ENCODE results near the gene KCNJ1.

DNA sequence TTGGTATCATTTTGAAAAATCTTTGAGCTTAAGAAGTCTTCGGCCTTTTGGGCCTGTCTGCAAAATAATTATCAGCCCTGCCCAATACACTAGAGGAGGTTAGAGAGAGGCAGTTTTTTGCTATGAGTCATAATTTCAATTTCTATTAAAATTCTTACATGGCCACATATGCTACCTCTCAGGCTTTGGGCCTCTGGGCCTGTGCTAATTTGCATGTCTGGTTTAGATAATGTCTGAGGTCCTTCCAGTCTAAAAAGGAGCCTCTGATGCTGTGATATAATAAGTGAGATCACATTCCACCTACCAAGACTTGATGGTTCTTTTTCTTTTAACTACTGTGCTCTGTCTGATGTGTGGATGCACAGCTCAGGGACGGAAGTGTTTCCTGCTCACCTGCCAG, 70.8 kb downstream of the KCNJ1 start:
- TF ChIP-seq, protein P1, sequence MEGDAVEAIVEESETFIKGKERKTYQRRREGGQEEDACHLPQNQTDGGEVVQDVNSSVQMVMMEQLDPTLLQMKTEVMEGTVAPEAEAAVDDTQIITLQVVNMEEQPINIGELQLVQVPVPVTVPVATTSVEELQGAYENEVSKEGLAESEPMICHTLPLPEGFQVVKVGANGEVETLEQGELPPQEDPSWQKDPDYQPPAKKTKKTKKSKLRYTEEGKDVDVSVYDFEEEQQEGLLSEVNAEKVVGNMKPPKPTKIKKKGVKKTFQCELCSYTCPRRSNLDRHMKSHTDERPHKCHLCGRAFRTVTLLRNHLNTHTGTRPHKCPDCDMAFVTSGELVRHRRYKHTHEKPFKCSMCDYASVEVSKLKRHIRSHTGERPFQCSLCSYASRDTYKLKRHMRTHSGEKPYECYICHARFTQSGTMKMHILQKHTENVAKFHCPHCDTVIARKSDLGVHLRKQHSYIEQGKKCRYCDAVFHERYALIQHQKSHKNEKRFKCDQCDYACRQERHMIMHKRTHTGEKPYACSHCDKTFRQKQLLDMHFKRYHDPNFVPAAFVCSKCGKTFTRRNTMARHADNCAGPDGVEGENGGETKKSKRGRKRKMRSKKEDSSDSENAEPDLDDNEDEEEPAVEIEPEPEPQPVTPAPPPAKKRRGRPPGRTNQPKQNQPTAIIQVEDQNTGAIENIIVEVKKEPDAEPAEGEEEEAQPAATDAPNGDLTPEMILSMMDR (IDR thresholded peaks at IDR 0.05 in 2 of 3, conservative IDR thresholded peaks at IDR 0.05 in 1 of 3; ENCODE audit: control insufficient read depth in 2 of 3, extremely low read depth in 1 of 3, insufficient read depth in 1 of 3, low read depth in 3 of 3, low read length in 3 of 3), result no peak
- TF ChIP-seq FOXK2 (IDR thresholded peaks at IDR 0.05), result no peak
- TF ChIP-seq ZNF207 (IDR thresholded peaks at IDR 0.05; ENCODE audit: borderline replicate concordance), result no peak
- no peak for TF ChIP-seq ASH2L (IDR thresholded peaks at IDR 0.05; ENCODE audit: borderline replicate concordance, low read depth)
- no peak for TF ChIP-seq MXI1 (IDR thresholded peaks at IDR 0.05; ENCODE audit: low read depth, low read length)
- no peak for TF ChIP-seq TCF3 (IDR thresholded peaks at IDR 0.05; ENCODE audit: borderline replicate concordance, insufficient read depth, low read depth, low read length)
- no peak for TF ChIP-seq SMC3 (IDR thresholded peaks at IDR 0.05; ENCODE audit: borderline replicate concordance, low read length)
- TF ChIP-seq SREBF1 (IDR thresholded peaks at IDR 0.05; ENCODE audit: low read length), result no peak
- TF ChIP-seq, protein P2, sequence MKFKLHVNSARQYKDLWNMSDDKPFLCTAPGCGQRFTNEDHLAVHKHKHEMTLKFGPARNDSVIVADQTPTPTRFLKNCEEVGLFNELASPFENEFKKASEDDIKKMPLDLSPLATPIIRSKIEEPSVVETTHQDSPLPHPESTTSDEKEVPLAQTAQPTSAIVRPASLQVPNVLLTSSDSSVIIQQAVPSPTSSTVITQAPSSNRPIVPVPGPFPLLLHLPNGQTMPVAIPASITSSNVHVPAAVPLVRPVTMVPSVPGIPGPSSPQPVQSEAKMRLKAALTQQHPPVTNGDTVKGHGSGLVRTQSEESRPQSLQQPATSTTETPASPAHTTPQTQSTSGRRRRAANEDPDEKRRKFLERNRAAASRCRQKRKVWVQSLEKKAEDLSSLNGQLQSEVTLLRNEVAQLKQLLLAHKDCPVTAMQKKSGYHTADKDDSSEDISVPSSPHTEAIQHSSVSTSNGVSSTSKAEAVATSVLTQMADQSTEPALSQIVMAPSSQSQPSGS (IDR thresholded peaks at IDR 0.05; ENCODE audit: low read length), result 0 out of 2 replicates have a peak, but pooled peaks have one; percentile 15
- TF ChIP-seq YY1 (IDR thresholded peaks at IDR 0.05; ENCODE audit: low read depth, low read length), result no peak
- TF ChIP-seq CHD2 (IDR thresholded peaks at IDR 0.05; ENCODE audit: borderline replicate concordance, low read depth, low read length), result no peak
- no peak for TF ChIP-seq SP1 (IDR thresholded peaks at IDR 0.05; ENCODE audit: low read depth, low read length)

Data from GM12878 (cell line).